H1 (cell line): ENCODE data around the gene FBXL15. TPM values are rescaled to one million over a fixed set of nuclear protein-coding genes. Genes with fewer than 3 reads are reported as not detected.

Experiments
- CTCF ChIA-PET: fragments of 300-600 bp; sonication (Branson Sonifier 250); formaldehyde crosslinking; loops from one replicate; lab custom pipeline; 2021; ENCODE audit not compliant: partially characterized antibody; lab: Charles Lee
- POLR2A ChIA-PET: fragments of 300-600 bp; sonication (Branson Sonifier 250); formaldehyde crosslinking; loops from one replicate; lab custom pipeline; 2021; ENCODE audit warnings: inconsistent platforms; ENCODE audit not compliant: partially characterized antibody; lab: Charles Lee
- DNase-seq, 2 experiments: peaks; one replicate each; pipeline versions ENCODE4 v3.0.0 to v3.0.0-alpha.2; 2010 to 2022; ENCODE audit warnings: low spot score in 2 of 2, low read depth in 1 of 2, mixed read lengths in 1 of 2
- FAIRE-seq: peaks from 2 replicates; lab custom pipeline; 2011; peaks lifted over from hg19 to GRCh38; lab: Jason Lieb, UNC
- H2AFZ ChIP-seq: 2 replicates; pipeline ENCODE4 v1.8.1; 2012; ENCODE audit warnings: low read length, inconsistent platforms
- H2AK5ac ChIP-seq: 2 replicates; pipeline ENCODE4 v1.6.1; 2013; ENCODE audit warnings: low read depth, low read length
- H2BK120ac ChIP-seq: replicated peaks from 2 replicates; pipeline ENCODE3; 2013; ENCODE audit warnings: low read depth, low read length, inconsistent platforms
- H2BK12ac ChIP-seq: 2 replicates; pipeline ENCODE4 v1.6.1; 2013; ENCODE audit warnings: low read depth, low read length
- H2BK15ac ChIP-seq: 2 replicates; pipeline ENCODE4 v1.6.1; 2013; ENCODE audit warnings: low read length
- H2BK20ac ChIP-seq: 2 replicates; pipeline ENCODE4 v1.6.1; 2013; ENCODE audit warnings: low read length
- H2BK5ac ChIP-seq: 2 replicates; pipeline ENCODE4 v1.6.1; 2013; ENCODE audit warnings: low read depth, low read length
- H3K14ac ChIP-seq: 2 replicates; pipeline ENCODE4 v1.6.1; 2013; ENCODE audit warnings: inconsistent platforms; ENCODE audit not compliant: insufficient read length
- H3K18ac ChIP-seq: 2 replicates; pipeline ENCODE4 v1.6.1; 2013; ENCODE audit warnings: low read length; ENCODE audit errors: extremely low read depth
- H3K23ac ChIP-seq: 2 replicates; pipeline ENCODE4 v1.6.1; 2013; ENCODE audit warnings: inconsistent platforms; ENCODE audit not compliant: insufficient read length
- H3K23me2 ChIP-seq: 2 replicates; pipeline ENCODE4 v1.6.1; 2013; ENCODE audit warnings: low read depth, low read length
- H3K27ac ChIP-seq: 2 replicates; pipeline ENCODE4 v1.6.1; 2011; ENCODE audit warnings: low read depth, low read length, inconsistent platforms
- H3K27me3 ChIP-seq, 4 experiments: replicated peaks in 1 of 4; 1 replicate in 1 of 4; 2 replicates in 3 of 4; pipeline versions ENCODE4 v1.6.1 to v1.8.1; 2011 to 2013; ENCODE audit warnings: low read length in 3 of 4, mild to moderate bottlenecking in 3 of 4, inconsistent platforms in 2 of 4, mixed read lengths in 2 of 4, moderate library complexity in 1 of 4; ENCODE audit not compliant: control insufficient read depth in 3 of 4, insufficient read depth in 3 of 4; ENCODE audit errors: extremely low read depth in 1 of 4
- H3K36me3 ChIP-seq, 4 experiments: 2 replicates each; pipeline versions ENCODE4 v1.6.1 to v1.8.1; 2011 to 2013; ENCODE audit warnings: mild to moderate bottlenecking in 4 of 4, low read length in 3 of 4, moderate library complexity in 2 of 4, control low read depth in 1 of 4, inconsistent platforms in 1 of 4; ENCODE audit not compliant: insufficient read depth in 4 of 4, control insufficient read depth in 2 of 4
- H3K4ac ChIP-seq: replicated peaks from 2 replicates; pipeline ENCODE3; 2013; ENCODE audit warnings: low read length, low read depth, mixed read lengths, inconsistent platforms; ENCODE audit not compliant: insufficient read length
- H3K4me1 ChIP-seq, 4 experiments: replicated peaks in 1 of 4; 1 replicate in 1 of 4; 2 replicates in 3 of 4; pipeline versions ENCODE4 v1.6.1 to v1.8.1; 2011 to 2013; ENCODE audit warnings: low read length in 3 of 4, inconsistent platforms in 2 of 4, mixed read lengths in 1 of 4; ENCODE audit not compliant: insufficient read depth in 4 of 4, control insufficient read depth in 3 of 4
- H3K4me2 ChIP-seq, 2 experiments: 2 replicates each; pipeline versions ENCODE4 v1.6.1 to v1.8.1; 2011 to 2013; ENCODE audit warnings: low read depth in 2 of 2, low read length in 2 of 2, control low read depth in 1 of 2, inconsistent platforms in 1 of 2, mild to moderate bottlenecking in 1 of 2; ENCODE audit not compliant: insufficient read depth in 1 of 2
- H3K4me3 ChIP-seq, 4 experiments: fragments of 200-600, 300-600 bp in 1 of 4; sonication (generic), shearing (Covaris generic), sonication (Bioruptor Twin) in 1 of 4; 2 replicates each; pipeline versions ENCODE4 v1.5.1 to v1.8.1; 2011 to 2016; ENCODE audit warnings: low read length in 4 of 4, low read depth in 3 of 4, control low read depth in 2 of 4, inconsistent platforms in 2 of 4, mild to moderate bottlenecking in 2 of 4, mixed read lengths in 1 of 4, moderate library complexity in 1 of 4; ENCODE audit not compliant: insufficient read depth in 2 of 4; ENCODE audit errors: extremely low read depth in 1 of 4
- H3K56ac ChIP-seq: replicated peaks from 2 replicates; pipeline ENCODE3; 2013; ENCODE audit warnings: low read depth, mild to moderate bottlenecking, mixed read lengths, low read length, inconsistent platforms; ENCODE audit not compliant: insufficient read length
- H3K79me1 ChIP-seq: 2 replicates; pipeline ENCODE4 v1.6.1; 2013; ENCODE audit warnings: low read depth, low read length, control low read depth
- H3K79me2 ChIP-seq, 2 experiments: 2 replicates each; pipeline versions ENCODE4 v1.6.1 to v1.8.1; 2012 to 2013; ENCODE audit warnings: low read length in 2 of 2, mild to moderate bottlenecking in 2 of 2, inconsistent platforms in 1 of 2; ENCODE audit not compliant: insufficient read depth in 2 of 2, control insufficient read depth in 1 of 2
- H3K9ac ChIP-seq, 4 experiments: replicated peaks in 1 of 4; 1 replicate in 1 of 4; 2 replicates in 3 of 4; pipeline versions ENCODE4 v1.6.1 to v1.8.1; 2011 to 2013; ENCODE audit warnings: low read depth in 3 of 4, low read length in 3 of 4, control low read depth in 2 of 4, mild to moderate bottlenecking in 2 of 4, moderate library complexity in 2 of 4, inconsistent platforms in 1 of 4; ENCODE audit errors: extremely low read depth in 1 of 4
- H3K9me3 ChIP-seq, 2 experiments: 2 replicates each; pipeline versions ENCODE4 v1.6.1 to v1.8.1; 2012 to 2013; ENCODE audit warnings: mild to moderate bottlenecking in 2 of 2, moderate library complexity in 2 of 2, control low read depth in 1 of 2, inconsistent platforms in 1 of 2, low read depth in 1 of 2, low read length in 1 of 2, mixed read lengths in 1 of 2; ENCODE audit not compliant: insufficient read depth in 2 of 2
- H4K20me1 ChIP-seq, 2 experiments: replicated peaks in 1 of 2; 2 replicates each; pipeline versions ENCODE3 to v1.8.1; 2011 to 2013; ENCODE audit warnings: inconsistent platforms in 2 of 2, low read length in 2 of 2, mild to moderate bottlenecking in 1 of 2; ENCODE audit not compliant: insufficient read depth in 2 of 2, control insufficient read depth in 1 of 2
- H4K5ac ChIP-seq: 2 replicates; pipeline ENCODE4 v1.6.1; 2013; ENCODE audit warnings: low read length, low read depth, mixed read lengths, inconsistent platforms; ENCODE audit not compliant: insufficient read length
- H4K8ac ChIP-seq: 2 replicates; pipeline ENCODE4 v1.8.0; 2013; ENCODE audit warnings: mild to moderate bottlenecking, moderate library complexity, low read length, inconsistent platforms; ENCODE audit not compliant: insufficient read depth; ENCODE audit errors: extremely low read depth
- H4K91ac ChIP-seq: replicated peaks from 2 replicates; pipeline ENCODE3; 2013; ENCODE audit warnings: low read length, mixed read lengths, inconsistent platforms; ENCODE audit not compliant: insufficient read length
- CEBPB ChIP-seq: IDR thresholded peaks from 2 replicates; pipeline ENCODE4 v1.6.1; 2012; ENCODE audit warnings: low read depth, low read length
- CTCF ChIP-seq, 3 experiments: IDR thresholded peaks; 1 replicate in 2 of 3; 2 replicates in 1 of 3; pipeline versions ENCODE4 v1.5.1 to v1.6.1; 2011; ENCODE audit warnings: low read length in 3 of 3, mild to moderate bottlenecking in 3 of 3, inconsistent platforms in 2 of 3, low read depth in 1 of 3, moderate library complexity in 1 of 3; ENCODE audit not compliant: insufficient read depth in 1 of 3; ENCODE audit errors: control extremely low read depth in 1 of 3
- HDAC2 ChIP-seq, 2 experiments: fragments of 300-600 bp in 1 of 2; sonication (generic) in 1 of 2; IDR thresholded peaks; 2 replicates each; pipeline ENCODE4 v1.6.1; 2011 to 2012; ENCODE audit warnings: low read depth in 2 of 2, low read length in 2 of 2, mild to moderate bottlenecking in 2 of 2, moderate library complexity in 2 of 2, borderline replicate concordance in 1 of 2, inconsistent platforms in 1 of 2
- RNF2 ChIP-seq: fragments of 200-900, 300-1000 bp; sonication (generic); IDR thresholded peaks from 2 replicates; pipeline ENCODE4 v1.7.1; 2016; ENCODE audit warnings: borderline replicate concordance, low read depth, mild to moderate bottlenecking, antibody characterized with exemption, low read length; ENCODE audit not compliant: poor library complexity, severe bottlenecking; ENCODE audit errors: missing control alignments
- WGBS, 2 experiments: shearing (Covaris generic) in 1 of 2; methylation state at CpG; one replicate each; pipeline versions ENCODE4 v1.1.6 to v1.1.7; 2013 to 2015; ENCODE audit warnings: low lambda C conversion rate in 2 of 2, mixed read lengths in 2 of 2, inconsistent platforms in 1 of 2, low coverage in 1 of 2, missing lambda C conversion rate in 1 of 2; ENCODE audit not compliant: insufficient replicate concordance in 2 of 2, insufficient coverage in 1 of 2, insufficient read length in 1 of 2; ENCODE audit errors: extremely low coverage in 1 of 2, missing lambda C conversion rate in 1 of 2; 5-methylcytosine and 5-hydroxymethylcytosine counted together
- polyA plus RNA-seq, 7 experiments: library from polyadenylated mRNA; depleted of rRNA in 3 of 7; stranded (reverse) in 5 of 7; unstranded in 2 of 7; fragments of >200 nt in 5 of 7; fragments of 200-250 nt in 2 of 7; gene quantifications; 1 replicate in 5 of 7; 2 replicates in 1 of 7; 4 replicates in 1 of 7; pipeline versions ENCODE4 v1.2.1 to v1.2.3, GENCODE V29; 2011 to 2013; ENCODE audit warnings: missing spikeins in 2 of 7, mixed read lengths in 2 of 7
- total RNA-seq: library from RNA; stranded (reverse); fragmentation: NEBNext Ultra II Directional; extraction: Animal tissue kit (Norgen Biotek cat#: 25700); gene quantifications from 2 replicates; pipeline ENCODE4 v1.2.1, GENCODE V29; 2021
- TF ChIP-seq, protein P1 (sequence below): IDR thresholded peaks from 2 replicates; pipeline ENCODE4 v1.6.1; 2011; ENCODE audit warnings: low read depth, mild to moderate bottlenecking, low read length; ENCODE audit not compliant: insufficient read depth

Gene FBXL15
- total and polyA plus RNA-seq, 2 of the 8 experiments (the other 6 are each of a cell fraction or from before 2014, with no cell fraction given) = 11.3 to 22.6 TPM

- no peak overlapping the region for H3K9ac ChIP-seq
- H4K91ac ChIP-seq = no peak overlapping the region
- no peaks in the 10 kb centered on the region for H3K9me3 ChIP-seq
- no peak overlapping the region for H2BK20ac ChIP-seq
- H3K27me3 ChIP-seq = no peaks in the 10 kb centered on the region
- FAIRE-seq = no peak
- H4K8ac ChIP-seq = no peak overlapping the region
- H3K56ac ChIP-seq = no peak overlapping the region
- H3K23ac ChIP-seq = no peak overlapping the region
- H2BK5ac ChIP-seq = no peak overlapping the region
- H2AFZ ChIP-seq = no peak overlapping the region
- H3K4ac ChIP-seq = no peak overlapping the region
- H2BK120ac ChIP-seq = no peak overlapping the region
- no peak overlapping the region for H3K4me3 ChIP-seq
- no peak overlapping the region for H3K27ac ChIP-seq
- H3K79me2 ChIP-seq = no peaks in the 10 kb centered on the region
- H3K23me2 ChIP-seq = no peaks in the 10 kb centered on the region
- no peak overlapping the region for H4K5ac ChIP-seq
- peaks cover 0 to 2% of the 10 kb centered on the region in 2 experiments for H4K20me1 ChIP-seq
- POLR2A ChIA-PET = interaction anchor here (0.9 to 2.3 kb wide), 4 partner anchors 20 to 154 kb away, joined by 3 to 9 read pairs (median 4); partner anchors contain the start of gene CUEDC2
- peaks cover 3 to 14% (median 7%) of the 10 kb centered on the region in 4 experiments; a peak in 4 of 8 replicates for H3K36me3 ChIP-seq
- no peak overlapping the region for H3K14ac ChIP-seq
- H2AK5ac ChIP-seq = no peak overlapping the region
- H2BK12ac ChIP-seq = no peak overlapping the region
- H3K4me2 ChIP-seq = no peak overlapping the region
- CTCF ChIA-PET = interaction anchor here (0.6 to 17.7 kb wide), 36 partner anchors 11 to 265 kb away, joined by 3 to 357 read pairs (median 5); partner anchors contain the start of genes ELOVL3, FBXL15 and NFKB2
- 85% methylated on average over 4 of the region's 4 CpGs; no CpG with 5 or more reads in 1 of the 2 experiments for WGBS, 2 experiments
- TF ChIP-seq, protein P1, sequence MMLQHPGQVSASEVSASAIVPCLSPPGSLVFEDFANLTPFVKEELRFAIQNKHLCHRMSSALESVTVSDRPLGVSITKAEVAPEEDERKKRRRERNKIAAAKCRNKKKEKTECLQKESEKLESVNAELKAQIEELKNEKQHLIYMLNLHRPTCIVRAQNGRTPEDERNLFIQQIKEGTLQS = no peak
- TF ChIP-seq CTCF (IDR thresholded peaks at IDR 0.05; ENCODE audit: control extremely low read depth in 1 of 3, insufficient read depth in 1 of 3, low read depth in 1 of 3, low read length in 3 of 3) (no peak), RNF2 (no peak), HDAC2 (IDR thresholded peaks at IDR 0.05; ENCODE audit: borderline replicate concordance in 1 of 2, low read depth in 2 of 2, low read length in 2 of 2) (no peak), CEBPB (no peak)
- TF ChIP-seq, all 59 proteins: peak for 0
- H3K4me1 ChIP-seq = 0 out of 7 replicates have a peak, but pooled peaks cover 0 to 2% (median 0%) of the 10 kb centered on the region in 4 experiments
- H2BK15ac ChIP-seq = no peak overlapping the region
- DNase-seq = no peak
- no peaks in the 10 kb centered on the region for H3K79me1 ChIP-seq
- no peak overlapping the region for H3K18ac ChIP-seq
Observed at GRCh38 chr10:102384606-102385429, 35.8 kb upstream of the FBXL15 start.
